T follicular helper cell (primary cell): Measurements from ENCODE around the gene PPM1J.
"Not testable (repeated sequence)": the region's sequence is repeated elsewhere in the genome, so short reads cannot be mapped to it uniquely, and the experiment has no call there.

ENCODE experiments used
- DNase-seq: peaks from one replicate; pipeline ENCODE4 v3.0.0-alpha.2; 2020; ENCODE audit warnings: low read depth
- total RNA-seq, 2 experiments: gene quantifications; one replicate each; lab custom pipeline; 2026; lab: John Stamatoyannopoulos, UW

PPM1J gene, protein sequence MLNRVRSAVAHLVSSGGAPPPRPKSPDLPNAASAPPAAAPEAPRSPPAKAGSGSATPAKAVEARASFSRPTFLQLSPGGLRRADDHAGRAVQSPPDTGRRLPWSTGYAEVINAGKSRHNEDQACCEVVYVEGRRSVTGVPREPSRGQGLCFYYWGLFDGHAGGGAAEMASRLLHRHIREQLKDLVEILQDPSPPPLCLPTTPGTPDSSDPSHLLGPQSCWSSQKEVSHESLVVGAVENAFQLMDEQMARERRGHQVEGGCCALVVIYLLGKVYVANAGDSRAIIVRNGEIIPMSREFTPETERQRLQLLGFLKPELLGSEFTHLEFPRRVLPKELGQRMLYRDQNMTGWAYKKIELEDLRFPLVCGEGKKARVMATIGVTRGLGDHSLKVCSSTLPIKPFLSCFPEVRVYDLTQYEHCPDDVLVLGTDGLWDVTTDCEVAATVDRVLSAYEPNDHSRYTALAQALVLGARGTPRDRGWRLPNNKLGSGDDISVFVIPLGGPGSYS
- 0.06 to 0.39 reads per million in 2 experiments for total RNA-seq

GRCh38 chr1:112715264-112716053, at the start of gene PPM1J:
Gene PPM1J (minus strand): TSS chr1:112715332. CDS start chr1:112715301, 31 bp downstream.
- DNase-seq = peak; percentile 88

DNA sequence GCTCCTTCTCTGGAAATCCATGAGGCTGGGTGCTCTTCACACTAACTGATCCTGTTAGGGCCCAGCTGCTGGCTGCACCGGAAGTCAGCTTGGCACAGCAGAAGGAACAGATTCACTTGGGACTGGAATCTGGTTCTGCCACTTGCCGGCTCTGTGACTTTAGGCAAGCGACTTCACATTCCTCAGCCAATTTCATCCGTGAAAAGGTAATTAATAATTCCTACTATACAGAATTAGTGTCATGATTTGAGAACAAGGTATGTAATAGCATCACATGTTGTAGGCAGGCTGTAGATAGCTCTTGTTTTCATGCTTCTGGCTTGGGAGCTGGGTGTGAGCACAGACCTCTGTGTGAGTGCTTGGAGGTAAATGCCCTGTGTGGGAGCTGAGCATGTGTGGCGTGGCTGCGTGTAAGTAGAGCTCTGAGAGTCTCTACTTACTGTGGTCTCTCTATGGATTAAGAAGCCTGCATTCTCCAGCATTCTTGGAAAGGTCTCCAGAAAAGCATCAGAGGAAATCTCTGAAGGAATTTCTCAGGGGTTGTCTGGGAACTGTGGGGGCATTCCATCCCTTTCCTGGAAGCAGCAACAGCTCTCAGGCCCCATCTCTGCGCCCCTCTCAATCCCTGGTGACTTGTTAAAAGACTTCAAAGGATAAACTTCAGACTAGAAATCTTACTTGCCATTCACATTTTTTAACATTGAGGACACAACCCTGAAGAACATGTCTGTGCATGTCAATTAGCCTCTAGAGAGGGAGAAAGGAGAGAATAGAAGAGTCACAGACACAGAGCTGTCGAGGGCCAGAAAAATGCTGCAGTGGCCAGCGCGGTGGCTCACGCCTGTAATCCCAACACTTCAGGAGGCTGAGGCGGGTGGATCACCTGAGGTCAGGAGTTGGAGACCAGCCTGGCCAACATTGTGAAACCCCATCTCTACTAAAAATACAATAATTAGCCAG, 47.7 kb upstream of the PPM1J start:
- no peak for DNase-seq

- DNase-seq = no peak
These were observed 46.8 kb upstream of the PPM1J start for GRCh38 chr1:112761714-112762480.

DNA sequence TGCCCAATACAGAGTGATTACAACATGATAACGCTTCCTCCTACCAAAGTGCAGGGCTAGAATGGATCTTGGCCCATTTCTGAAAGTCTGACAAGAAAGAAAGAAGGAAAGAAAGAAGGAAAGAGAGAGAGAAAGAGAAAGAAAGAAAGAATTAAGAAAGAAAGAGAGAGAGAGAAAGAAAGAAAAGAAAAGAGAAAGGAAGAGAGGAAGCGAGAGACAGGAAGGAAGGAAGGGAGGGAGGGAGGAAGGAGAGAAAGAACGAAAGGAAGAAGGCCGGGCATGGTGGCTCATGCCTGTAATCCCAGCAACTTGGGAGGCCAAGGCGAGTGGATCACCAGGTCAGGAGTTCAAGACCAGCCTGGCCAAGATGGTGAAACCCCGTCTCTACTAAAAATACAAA, 44.1 kb upstream of the PPM1J start:
- DNase-seq = no peak

- DNase-seq = no peak
These were observed 39.0 kb upstream of the PPM1J start for GRCh38 chr1:112754116-112754628.

- DNase-seq = no peak
These were observed 33.3 kb upstream of the PPM1J start for GRCh38 chr1:112748396-112748795.

GRCh38 chr1:112744009-112744578, 29.0 kb upstream of the PPM1J start:
- DNase-seq = no peak

GRCh38 chr1:112743174-112744008, 28.3 kb upstream of the PPM1J start:
- DNase-seq = no peak

GRCh38 chr1:112737573-112737972, 22.4 kb upstream of the PPM1J start:
- DNase-seq = no peak

GRCh38 chr1:112735752-112736151, 20.6 kb upstream of the PPM1J start:
- DNase-seq = no peak

- no peak for DNase-seq
These were observed 16.3 kb upstream of the PPM1J start for GRCh38 chr1:112731451-112731850.

- no peak for DNase-seq
These were observed 14.8 kb upstream of the PPM1J start for GRCh38 chr1:112729909-112730308.

DNA sequence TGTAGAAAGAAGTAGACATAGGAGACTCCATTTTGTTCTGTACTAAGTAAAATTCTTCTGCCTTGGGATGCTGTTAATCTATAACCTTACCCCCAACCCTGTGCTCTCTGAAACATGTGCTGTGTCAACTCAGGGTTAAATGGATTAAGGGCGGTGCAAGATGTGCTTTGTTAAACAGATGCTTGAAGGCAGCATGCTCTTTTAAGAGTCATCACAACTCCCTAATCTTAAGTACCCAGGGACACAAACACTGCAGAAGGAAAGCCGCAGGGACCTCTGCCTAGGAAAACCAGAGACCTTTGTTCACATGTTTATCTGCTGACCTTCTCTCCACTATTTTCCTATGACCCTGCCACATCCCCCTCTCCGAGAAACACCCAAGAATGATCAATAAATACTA, 13.9 kb upstream of the PPM1J start:
- not testable (repeated sequence) for DNase-seq

DNA sequence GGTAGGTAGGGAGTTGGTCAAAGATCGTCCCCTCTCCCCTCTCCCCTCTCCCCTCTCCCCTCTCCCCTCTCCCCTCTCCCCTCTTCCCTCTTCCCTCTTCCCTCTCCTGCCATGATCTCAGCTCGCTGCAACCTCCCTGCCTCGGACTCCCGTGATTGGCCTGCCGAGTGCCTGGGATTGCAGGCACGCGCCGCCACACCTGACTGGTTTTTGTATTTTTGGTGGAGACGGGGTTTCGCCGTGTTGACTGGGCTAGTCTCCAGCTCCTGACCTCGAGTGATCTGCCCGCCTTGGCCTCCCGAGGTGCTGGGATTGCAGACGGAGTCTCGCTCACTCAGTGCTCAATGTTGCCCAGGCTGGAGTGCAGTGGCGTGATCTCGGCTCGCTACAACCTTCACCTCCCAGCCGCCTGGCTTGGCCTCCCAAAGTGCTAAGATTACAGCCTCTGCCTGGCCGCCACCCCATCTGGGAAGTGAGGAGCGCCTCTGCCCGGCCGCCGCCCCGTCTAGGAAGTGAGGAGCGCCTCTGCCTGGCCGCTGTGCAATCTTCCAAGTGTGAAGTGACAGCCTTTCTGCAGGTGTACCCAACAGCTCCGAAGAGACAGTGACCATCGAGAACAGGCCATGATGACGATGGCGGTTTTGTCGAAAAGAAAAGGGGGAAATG, 13.3 kb upstream of the PPM1J start:
- not testable (repeated sequence) for DNase-seq

DNA sequence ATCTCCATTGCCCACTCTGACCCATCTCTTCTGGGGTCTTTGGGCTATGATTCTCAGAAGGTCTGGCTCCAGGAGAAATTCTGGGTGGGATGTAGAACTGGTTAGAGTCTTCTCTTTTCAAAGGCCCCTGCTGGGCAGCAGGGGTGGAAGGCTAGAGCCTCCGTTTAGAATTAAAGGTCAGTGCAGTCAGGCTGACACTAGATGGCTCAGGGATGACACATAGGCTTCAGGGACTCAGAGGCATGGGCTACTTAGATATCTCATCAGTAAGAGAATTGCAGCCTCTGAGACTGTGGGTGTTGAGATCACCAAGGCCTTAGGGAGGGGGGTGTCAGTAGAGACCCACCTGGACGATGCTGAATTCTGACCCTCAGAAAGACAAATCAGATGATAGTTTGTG, 12.6 kb upstream of the PPM1J start:
- DNase-seq = no peak

GRCh38 chr1:112724240-112724639, 9.1 kb upstream of the PPM1J start:
- not testable (repeated sequence) for DNase-seq

- no peak for DNase-seq
These were observed 8.3 kb upstream of the PPM1J start for GRCh38 chr1:112723511-112723839.

- no peak for DNase-seq
These were observed 7.7 kb upstream of the PPM1J start for GRCh38 chr1:112722601-112723510.
